Measurements from ENCODE around the gene SNTG2.
"Not testable (repeated sequence)": the region's sequence is repeated elsewhere in the genome, so short reads cannot be mapped to it uniquely, and the experiment has no call there.

The SNTG2 gene

DNA sequence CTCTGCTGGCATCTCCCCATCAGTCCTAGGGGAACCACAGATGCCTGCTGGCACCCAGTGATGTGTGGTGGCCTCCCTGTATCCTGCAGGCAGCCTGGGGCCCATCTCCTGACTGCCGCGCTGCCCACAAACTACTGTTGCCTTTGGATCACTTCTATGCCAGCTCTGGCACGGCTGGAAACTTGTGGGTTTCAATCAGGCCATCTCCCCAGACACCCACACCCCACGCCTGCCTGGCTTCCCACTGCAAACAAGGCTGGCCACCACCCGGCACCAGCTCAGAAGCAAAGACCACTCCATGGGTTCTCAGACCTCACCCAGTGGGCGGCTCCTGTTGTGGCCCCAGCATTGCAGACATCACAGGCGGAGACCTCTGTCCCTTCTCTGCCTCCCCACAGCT, 447.5 kb downstream of the SNTG2 start:
- no peak overlapping the region for H3K9ac ChIP-seq (ENCODE audit: low read length)
- peaks cover 2% of the 10 kb centered on the region for H3K27me3 ChIP-seq (ENCODE audit: control insufficient read depth, insufficient read depth, low read length)

DNA sequence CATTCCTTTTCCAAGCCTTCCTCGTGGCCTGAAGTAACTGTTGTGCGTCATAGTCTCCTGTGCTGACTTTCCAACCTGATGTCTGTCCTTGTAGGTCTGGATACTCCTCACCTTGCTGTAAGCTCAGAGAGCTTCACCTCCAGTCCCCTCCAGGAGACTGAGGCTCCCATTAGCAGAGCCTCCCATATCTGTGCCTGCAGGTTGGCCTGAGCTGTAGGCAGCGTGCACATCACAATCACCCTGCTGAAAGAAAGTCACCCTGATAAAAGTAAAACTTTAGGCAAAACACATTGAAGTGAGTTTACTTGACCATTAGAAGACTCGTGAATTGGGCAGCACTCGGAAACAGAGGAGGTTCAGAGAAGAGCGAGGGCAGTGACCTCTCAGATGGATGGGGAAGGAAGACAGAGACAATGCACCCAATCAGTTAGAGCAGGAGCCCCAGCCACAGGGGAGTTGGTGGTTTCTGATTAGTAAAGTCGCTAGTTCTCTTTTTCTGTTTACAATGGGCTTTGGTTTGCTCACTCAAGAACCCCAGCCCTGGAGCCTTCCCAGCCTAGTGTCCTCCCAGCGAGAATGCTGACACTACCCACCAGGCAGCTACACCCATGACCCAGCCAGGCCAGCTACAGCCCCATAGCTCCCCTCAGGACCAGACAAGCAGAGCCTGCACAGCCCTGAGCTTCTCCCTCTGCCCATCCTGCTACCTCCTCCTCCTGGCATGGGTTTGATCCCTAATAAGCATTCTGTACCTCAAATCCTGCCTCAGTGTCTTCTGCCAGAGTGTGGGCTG, 450.5 kb downstream of the SNTG2 start:
- Histone ChIP-seq H3K27me3 (ENCODE audit: control insufficient read depth, insufficient read depth, low read length) (no peaks in the 10 kb centered on the region), H3K4me1 (ENCODE audit: control insufficient read depth, low read depth, low read length) (no peaks in the 10 kb centered on the region), H3K9me3 (ENCODE audit: control insufficient read depth, low read depth, low read length) (no peaks in the 10 kb centered on the region), H3K36me3 (ENCODE audit: control insufficient read depth, low read depth, low read length) (no peaks in the 10 kb centered on the region), H3K4me3 (ENCODE audit: low read length) (no peak overlapping the region), H3K27ac (ENCODE audit: low read length) (no peak overlapping the region), H3K9ac (ENCODE audit: low read length) (no peak overlapping the region)

More for the DNA sequence above, 447.5 kb downstream of the SNTG2 start:
- H3K27ac ChIP-seq (ENCODE audit: low read length): no peak overlapping the region
- no peaks in the 10 kb centered on the region for H3K4me1 ChIP-seq (ENCODE audit: control insufficient read depth, low read depth, low read length)
- H3K36me3 ChIP-seq (ENCODE audit: control insufficient read depth, low read depth, low read length): no peaks in the 10 kb centered on the region
- no peaks in the 10 kb centered on the region for H3K9me3 ChIP-seq (ENCODE audit: control insufficient read depth, low read depth, low read length)
- H3K4me3 ChIP-seq (ENCODE audit: low read length): no peak overlapping the region

DNA sequence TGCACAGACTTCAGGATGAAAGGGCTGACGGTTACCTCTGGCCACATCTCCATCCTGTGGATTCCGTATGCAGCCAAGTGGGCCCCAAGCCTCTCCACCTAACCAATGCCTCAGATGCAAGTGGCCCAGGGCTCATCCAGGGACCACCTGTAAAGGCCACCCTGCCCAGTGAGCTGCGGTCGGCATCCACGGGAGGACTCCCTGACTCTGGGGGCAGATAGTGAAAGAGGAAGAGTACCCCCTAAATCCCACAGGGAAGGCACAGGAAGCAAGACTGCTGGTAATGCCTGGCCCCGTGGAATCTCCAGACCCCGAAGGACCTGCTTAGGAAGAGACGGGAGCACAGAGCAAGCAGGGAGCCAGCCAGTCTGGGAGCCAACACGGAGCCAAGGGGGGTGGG, 451.4 kb downstream of the SNTG2 start:
- no peaks in the 10 kb centered on the region for H3K9me3 ChIP-seq (ENCODE audit: control insufficient read depth, low read depth, low read length)
- no peaks in the 10 kb centered on the region for H3K27me3 ChIP-seq (ENCODE audit: control insufficient read depth, insufficient read depth, low read length)
- no peak overlapping the region for H3K27ac ChIP-seq (ENCODE audit: low read length)
- no peak overlapping the region for H3K9ac ChIP-seq (ENCODE audit: low read length)
- no peak overlapping the region for H3K4me3 ChIP-seq (ENCODE audit: low read length)
- H3K4me1 ChIP-seq (ENCODE audit: control insufficient read depth, low read depth, low read length): no peaks in the 10 kb centered on the region
- no peaks in the 10 kb centered on the region for H3K36me3 ChIP-seq (ENCODE audit: control insufficient read depth, low read depth, low read length)

DNA sequence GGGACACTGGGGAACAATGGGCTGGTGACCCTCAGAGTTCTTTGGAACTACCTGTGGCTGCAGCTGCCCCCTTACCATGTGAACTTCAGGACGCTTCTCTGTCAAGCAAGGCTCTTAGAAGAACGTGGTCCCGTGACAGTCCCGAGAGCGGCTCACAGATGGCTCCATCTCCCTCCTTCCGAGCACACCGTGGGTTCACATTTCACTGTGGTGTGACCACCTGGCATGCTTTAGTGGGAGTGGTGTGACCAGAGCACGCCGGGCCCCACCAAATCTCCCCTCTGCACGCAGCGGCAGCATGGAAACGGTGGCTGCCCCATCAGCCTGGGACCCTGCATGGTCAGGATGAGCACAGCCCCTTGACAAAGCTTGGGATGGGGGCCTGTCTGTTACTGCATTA, 452.9 kb downstream of the SNTG2 start:
- Histone ChIP-seq H3K4me3 (ENCODE audit: low read length) (no peak overlapping the region), H3K27ac (ENCODE audit: low read length) (no peak overlapping the region), H3K4me1 (ENCODE audit: control insufficient read depth, low read depth, low read length) (no peaks in the 10 kb centered on the region)

DNA sequence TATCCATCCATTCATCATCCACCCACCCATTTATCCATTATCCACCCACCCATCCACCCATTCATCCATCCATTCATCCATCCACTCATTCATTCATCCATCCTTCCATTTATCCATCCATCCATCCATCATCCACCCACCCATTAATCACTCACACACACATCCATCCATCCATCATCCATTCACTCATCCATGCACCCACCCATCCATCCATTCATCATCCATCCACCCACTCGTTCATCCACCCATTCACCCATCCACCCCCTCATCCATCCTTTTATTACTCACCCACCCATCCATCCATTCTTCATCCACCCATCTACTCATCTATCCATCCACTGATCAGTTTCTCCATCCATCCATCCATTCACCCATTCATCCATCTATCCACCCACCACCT, 454.5 kb downstream of the SNTG2 start:
- no peaks in the 10 kb centered on the region for H3K4me1 ChIP-seq (ENCODE audit: control insufficient read depth, low read depth, low read length)
- H3K9ac ChIP-seq (ENCODE audit: low read length): no peak overlapping the region
- H3K4me3 ChIP-seq (ENCODE audit: low read length): no peak overlapping the region
- H3K27ac ChIP-seq (ENCODE audit: low read length): no peak overlapping the region
- no peaks in the 10 kb centered on the region for H3K36me3 ChIP-seq (ENCODE audit: control insufficient read depth, low read depth, low read length)
- H3K9me3 ChIP-seq (ENCODE audit: control insufficient read depth, low read depth, low read length): no peaks in the 10 kb centered on the region
- H3K27me3 ChIP-seq (ENCODE audit: control insufficient read depth, insufficient read depth, low read length): no peaks in the 10 kb centered on the region

More for the DNA sequence above, 452.9 kb downstream of the SNTG2 start:
- no peak overlapping the region for H3K9ac ChIP-seq (ENCODE audit: low read length)
- H3K27me3 ChIP-seq (ENCODE audit: control insufficient read depth, insufficient read depth, low read length): no peaks in the 10 kb centered on the region
- H3K36me3 ChIP-seq (ENCODE audit: control insufficient read depth, low read depth, low read length): no peaks in the 10 kb centered on the region
- no peaks in the 10 kb centered on the region for H3K9me3 ChIP-seq (ENCODE audit: control insufficient read depth, low read depth, low read length)

DNA sequence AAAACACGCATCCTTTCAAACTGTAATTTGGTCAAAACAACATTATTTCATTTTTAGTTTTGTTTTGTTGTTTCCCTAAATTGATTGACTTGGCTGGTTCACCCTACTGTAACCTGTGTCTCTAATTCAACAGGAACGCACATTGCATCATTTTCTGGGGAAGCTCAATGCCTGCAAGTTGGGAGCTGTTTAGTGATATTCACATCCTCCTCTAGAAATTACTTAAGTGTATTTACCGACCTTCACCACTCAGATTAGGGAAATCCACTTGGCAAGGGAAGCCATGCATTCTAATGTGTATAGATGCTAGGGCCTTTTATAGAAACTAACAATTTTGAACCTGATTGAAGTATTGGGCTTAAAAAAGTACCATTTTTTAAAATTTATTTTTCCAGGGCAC, 455.3 kb downstream of the SNTG2 start:
- H3K9me3 ChIP-seq (ENCODE audit: control insufficient read depth, low read depth, low read length): no peaks in the 10 kb centered on the region
- no peak overlapping the region for H3K4me3 ChIP-seq (ENCODE audit: low read length)
- no peak overlapping the region for H3K27ac ChIP-seq (ENCODE audit: low read length)
- H3K9ac ChIP-seq (ENCODE audit: low read length): no peak overlapping the region
- H3K27me3 ChIP-seq (ENCODE audit: control insufficient read depth, insufficient read depth, low read length): peaks cover 8% of the 10 kb centered on the region
- no peaks in the 10 kb centered on the region for H3K36me3 ChIP-seq (ENCODE audit: control insufficient read depth, low read depth, low read length)
- H3K4me1 ChIP-seq (ENCODE audit: control insufficient read depth, low read depth, low read length): no peaks in the 10 kb centered on the region

DNA sequence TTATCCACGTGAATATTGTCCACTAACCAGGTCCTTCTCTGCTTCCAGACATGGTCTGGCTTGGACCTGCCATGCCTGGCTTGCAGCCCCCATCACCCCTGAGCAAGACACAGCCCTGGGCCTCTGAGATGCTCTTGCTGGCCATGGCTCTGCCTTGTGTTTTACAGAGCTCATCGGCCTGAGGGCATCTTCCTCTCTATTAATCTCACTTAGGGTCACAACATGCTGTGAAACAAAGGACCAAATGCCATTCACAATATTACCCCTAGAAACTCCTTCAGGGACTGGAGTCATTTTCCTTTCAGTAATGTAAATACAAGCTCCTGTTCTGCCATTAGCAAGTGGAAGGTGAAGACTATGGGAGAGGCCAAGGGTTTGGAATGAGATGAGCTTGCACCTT, 455.8 kb downstream of the SNTG2 start:
- H3K4me1 ChIP-seq (ENCODE audit: control insufficient read depth, low read depth, low read length): peaks cover under 1% of the 10 kb centered on the region
- H3K4me3 ChIP-seq (ENCODE audit: low read length): no peak overlapping the region
- no peaks in the 10 kb centered on the region for H3K36me3 ChIP-seq (ENCODE audit: control insufficient read depth, low read depth, low read length)
- no peak overlapping the region for H3K9ac ChIP-seq (ENCODE audit: low read length)
- no peak overlapping the region for H3K27ac ChIP-seq (ENCODE audit: low read length)
- no peaks in the 10 kb centered on the region for H3K9me3 ChIP-seq (ENCODE audit: control insufficient read depth, low read depth, low read length)
- peaks cover 13% of the 10 kb centered on the region for H3K27me3 ChIP-seq (ENCODE audit: control insufficient read depth, insufficient read depth, low read length)

DNA sequence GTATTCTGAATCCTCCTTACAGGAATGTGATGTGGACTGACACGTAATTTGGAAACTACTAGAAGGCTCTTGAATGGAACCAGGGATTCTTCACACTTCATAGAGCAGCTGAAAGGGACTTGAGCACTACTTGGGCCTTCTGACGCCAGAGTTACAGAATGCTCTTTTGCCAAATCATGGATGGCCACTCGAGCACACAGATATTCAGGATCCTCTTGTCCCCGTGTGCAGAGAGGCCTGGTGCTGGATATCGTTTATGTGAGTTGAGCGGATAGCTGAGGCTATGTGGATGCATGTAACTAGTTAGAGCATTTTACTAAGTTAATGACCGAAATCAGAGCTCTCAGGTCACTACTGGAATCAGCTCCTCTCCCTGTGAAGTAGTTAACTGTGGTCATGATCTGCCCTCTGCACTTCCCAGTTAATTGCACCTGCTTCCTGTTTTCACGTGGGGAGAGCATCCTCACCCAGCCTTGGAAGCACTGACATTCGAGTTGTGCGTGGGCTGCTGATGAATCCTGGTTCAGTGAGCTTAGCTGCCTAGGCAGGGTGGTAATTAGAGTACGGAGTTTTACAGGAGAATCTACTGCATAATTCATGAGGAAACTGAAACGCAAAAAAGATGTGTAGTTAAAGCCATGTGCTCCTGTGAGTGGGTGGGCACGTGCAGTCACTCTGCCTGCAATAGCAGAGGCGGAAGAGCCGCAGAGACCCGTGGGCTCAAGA, 457.5 kb downstream of the SNTG2 start:
- H3K4me3 ChIP-seq (ENCODE audit: low read length): no peak overlapping the region
- peaks cover 30% of the 10 kb centered on the region for H3K27me3 ChIP-seq (ENCODE audit: control insufficient read depth, insufficient read depth, low read length)
- peaks cover 5% of the 10 kb centered on the region for H3K4me1 ChIP-seq (ENCODE audit: control insufficient read depth, low read depth, low read length)
- H3K9ac ChIP-seq (ENCODE audit: low read length): no peak overlapping the region
- no peaks in the 10 kb centered on the region for H3K36me3 ChIP-seq (ENCODE audit: control insufficient read depth, low read depth, low read length)
- no peak overlapping the region for H3K27ac ChIP-seq (ENCODE audit: low read length)
- H3K9me3 ChIP-seq (ENCODE audit: control insufficient read depth, low read depth, low read length): no peaks in the 10 kb centered on the region

DNA sequence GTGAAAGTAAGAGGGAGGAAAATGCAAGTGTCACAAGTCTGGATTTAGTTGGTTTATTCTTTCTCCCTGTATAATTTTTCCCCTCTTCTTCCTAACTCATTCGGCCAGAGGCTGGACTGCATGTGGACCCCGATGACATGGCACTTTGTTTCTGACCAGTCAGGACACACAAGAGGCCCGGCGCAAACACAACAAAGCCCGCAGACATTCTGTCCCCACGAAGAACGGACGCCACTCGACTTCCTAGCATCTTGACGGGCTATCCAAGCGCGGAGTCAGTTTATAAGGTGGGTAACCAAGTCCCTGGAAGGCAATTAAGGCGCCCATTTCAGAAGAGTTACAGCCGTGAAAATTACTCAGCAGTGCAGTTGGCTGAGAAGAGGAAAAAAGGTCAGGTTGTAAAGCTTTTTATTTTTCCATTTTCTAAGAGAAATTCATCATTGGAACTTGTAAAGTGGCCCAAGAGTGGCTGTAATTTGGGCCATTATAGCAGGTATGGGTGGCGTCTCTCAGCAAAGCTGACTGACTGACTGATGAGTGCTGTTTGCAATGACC, 462.6 kb downstream of the SNTG2 start, which contains the start of gene TPO:
Gene TPO (plus strand): TSS at position 308 of the 555 bp plus-strand sequence. CDS start 946 bp downstream, outside the sequence.
- H3K9me3 ChIP-seq (ENCODE audit: control insufficient read depth, low read depth, low read length): no peaks in the 10 kb centered on the region

DNA sequence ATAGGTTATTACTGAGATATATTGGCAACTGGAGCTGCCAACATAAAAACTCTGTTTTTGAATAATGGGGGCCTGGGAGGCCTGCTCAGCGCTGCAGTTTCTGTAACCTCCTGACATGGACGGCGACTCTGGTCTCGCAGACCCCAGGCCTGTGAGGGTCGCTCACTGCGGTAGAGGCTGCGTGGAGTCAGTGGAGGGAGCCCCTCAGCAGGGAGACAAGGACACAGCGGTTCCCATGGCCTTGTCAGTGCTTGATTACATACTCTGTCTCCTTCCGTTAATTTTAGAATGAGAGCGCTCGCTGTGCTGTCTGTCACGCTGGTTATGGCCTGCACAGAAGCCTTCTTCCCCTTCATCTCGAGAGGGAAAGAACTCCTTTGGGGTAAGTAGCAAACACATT, 463.5 kb downstream of the SNTG2 start:
- H3K4me1 ChIP-seq (ENCODE audit: control insufficient read depth, low read depth, low read length): peaks cover 5% of the 10 kb centered on the region
- H3K9me3 ChIP-seq (ENCODE audit: control insufficient read depth, low read depth, low read length): no peaks in the 10 kb centered on the region
- no peak overlapping the region for H3K27ac ChIP-seq (ENCODE audit: low read length)
- H3K4me3 ChIP-seq (ENCODE audit: low read length): no peak overlapping the region
- peaks cover 31% of the 10 kb centered on the region for H3K27me3 ChIP-seq (ENCODE audit: control insufficient read depth, insufficient read depth, low read length)
- H3K9ac ChIP-seq (ENCODE audit: low read length): no peak overlapping the region
- H3K36me3 ChIP-seq (ENCODE audit: control insufficient read depth, low read depth, low read length): no peaks in the 10 kb centered on the region

More for the DNA sequence above, 462.6 kb downstream of the SNTG2 start, which contains the start of gene TPO:
- Histone ChIP-seq H3K9ac (ENCODE audit: low read length) (no peak within 1 kb of the TSS), H3K27me3 (ENCODE audit: control insufficient read depth, insufficient read depth, low read length) (peaks cover 31% of the 10 kb centered on the region), H3K4me1 (ENCODE audit: control insufficient read depth, low read depth, low read length) (peaks cover 5% of the 10 kb centered on the region), H3K27ac (ENCODE audit: low read length) (no peak within 1 kb of the TSS), H3K4me3 (ENCODE audit: low read length) (no peak within 1 kb of the TSS), H3K36me3 (ENCODE audit: control insufficient read depth, low read depth, low read length) (no peaks in the 10 kb centered on the region)

DNA sequence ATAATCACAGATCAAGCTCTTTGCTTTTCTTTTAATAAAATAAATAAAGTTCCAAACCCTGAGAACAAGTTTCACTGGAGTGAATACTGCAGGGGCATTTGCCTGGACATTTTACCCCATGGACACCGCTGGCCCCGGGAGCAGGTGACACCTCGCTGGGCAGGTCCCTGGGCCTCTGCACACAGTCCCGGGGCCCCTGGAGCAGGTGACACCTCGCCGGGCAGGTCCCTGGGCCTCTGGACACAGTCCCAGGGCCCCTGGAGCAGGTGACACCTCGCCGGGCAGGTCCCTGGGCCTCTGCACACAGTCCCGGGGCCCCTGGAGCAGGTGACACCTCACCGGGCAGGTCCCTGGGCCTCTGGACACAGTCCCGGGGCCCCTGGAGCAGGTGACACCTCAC, 464.3 kb downstream of the SNTG2 start:
- not testable (repeated sequence) for H3K9ac ChIP-seq (ENCODE audit: low read length); H3K27ac ChIP-seq (ENCODE audit: low read length); H3K36me3 ChIP-seq (ENCODE audit: control insufficient read depth, low read depth, low read length); H3K4me1 ChIP-seq (ENCODE audit: control insufficient read depth, low read depth, low read length); H3K4me3 ChIP-seq (ENCODE audit: low read length); H3K9me3 ChIP-seq (ENCODE audit: control insufficient read depth, low read depth, low read length)
- H3K27me3 ChIP-seq (ENCODE audit: control insufficient read depth, insufficient read depth, low read length): peaks cover 31% of the 10 kb centered on the region
